ENCODE results near the gene S1PR2.

Gene S1PR2

GRCh38 chr19:10260141-10260584, 29.0 kb upstream of the S1PR2 start:
- Histone ChIP-seq H3K27ac (no peak overlapping the region), H3K4me3 (no peak overlapping the region)
- no peak for DNase-seq (ENCODE audit: low spot score)
- TF ChIP-seq CTCF (IDR thresholded peaks at IDR 0.05): no peak

- no peak for DNase-seq (ENCODE audit: low spot score)
- H3K4me3 ChIP-seq: no peak overlapping the region
- peak; percentile 50 for TF ChIP-seq CTCF (IDR thresholded peaks at IDR 0.05)
- no peak overlapping the region for H3K27ac ChIP-seq
Observed at GRCh38 chr19:10259162-10259905, 28.2 kb upstream of the S1PR2 start.

- no peak for DNase-seq (ENCODE audit: low spot score)
- H3K27ac ChIP-seq: no peak overlapping the region
- H3K4me3 ChIP-seq: no peak overlapping the region
- TF ChIP-seq CTCF (IDR thresholded peaks at IDR 0.05): no peak
Observed at GRCh38 chr19:10258080-10258710, 27.1 kb upstream of the S1PR2 start.

GRCh38 chr19:10256970-10257615, 26.0 kb upstream of the S1PR2 start:
- H3K4me3 ChIP-seq: no peak overlapping the region
- H3K27ac ChIP-seq: no peak overlapping the region
- DNase-seq (ENCODE audit: low spot score): no peak
- TF ChIP-seq CTCF (IDR thresholded peaks at IDR 0.05): no peak

- no peak overlapping the region for H3K4me3 ChIP-seq
- DNase-seq (ENCODE audit: low spot score): no peak
- TF ChIP-seq CTCF (IDR thresholded peaks at IDR 0.05): no peak
- H3K27ac ChIP-seq: no peak overlapping the region
Observed at GRCh38 chr19:10256551-10256950, 25.4 kb upstream of the S1PR2 start.

GRCh38 chr19:10255358-10255757, 24.2 kb upstream of the S1PR2 start:
- DNase-seq (ENCODE audit: low spot score): no peak
- H3K27ac ChIP-seq: no peak overlapping the region
- TF ChIP-seq CTCF (IDR thresholded peaks at IDR 0.05): no peak
- no peak overlapping the region for H3K4me3 ChIP-seq
